ENCODE data around the gene MRPL9.
"Not testable (repeated sequence)": the region's sequence is repeated elsewhere in the genome, so short reads cannot be mapped to it uniquely, and the experiment has no call there.

MRPL9 gene

GRCh38 chr1:151783796-151784195 is 20.5 kb upstream of the MRPL9 start:
- DNase-seq (ENCODE audit: low read depth): no peak

- no peak for DNase-seq (ENCODE audit: low read depth)
Observed at GRCh38 chr1:151782741-151783140, 19.4 kb upstream of the MRPL9 start.

GRCh38 chr1:151782026-151782425 is 18.7 kb upstream of the MRPL9 start:
- DNase-seq (ENCODE audit: low read depth): not testable (repeated sequence)

GRCh38 chr1:151780736-151781135 is 17.4 kb upstream of the MRPL9 start:
- not testable (repeated sequence) for DNase-seq (ENCODE audit: low read depth)

GRCh38 chr1:151779852-151780251 is 16.6 kb upstream of the MRPL9 start:
- DNase-seq (ENCODE audit: low read depth): no peak

GRCh38 chr1:151777317-151777716 is 14.0 kb upstream of the MRPL9 start:
- DNase-seq (ENCODE audit: low read depth): no peak

- no peak for DNase-seq (ENCODE audit: low read depth)
Observed at GRCh38 chr1:151776665-151777062, 13.4 kb upstream of the MRPL9 start.

- DNase-seq (ENCODE audit: low read depth): no peak
Observed at GRCh38 chr1:151775894-151776664, 12.8 kb upstream of the MRPL9 start.

GRCh38 chr1:151774256-151774922 is 11.1 kb upstream of the MRPL9 start:
- DNase-seq (ENCODE audit: low read depth): no peak

GRCh38 chr1:151773702-151774101 is 10.4 kb upstream of the MRPL9 start:
- no peak for DNase-seq (ENCODE audit: low read depth)

GRCh38 chr1:151769270-151769669 is 6.0 kb upstream of the MRPL9 start:
- DNase-seq (ENCODE audit: low read depth): not testable (repeated sequence)

GRCh38 chr1:151768351-151769066 is 5.2 kb upstream of the MRPL9 start:
- DNase-seq (ENCODE audit: low read depth): not testable (repeated sequence)

- DNase-seq (ENCODE audit: low read depth): no peak
Observed at GRCh38 chr1:151763990-151764389, 694 bp upstream of the MRPL9 start.

- no peak for DNase-seq (ENCODE audit: low read depth)
Observed at GRCh38 chr1:151760597-151761385, 2.5 kb downstream of the MRPL9 start.

- no peak for DNase-seq (ENCODE audit: low read depth)
Observed at GRCh38 chr1:151759241-151759640, 4.1 kb downstream of the MRPL9 start.

- DNase-seq (ENCODE audit: low read depth): no peak
Observed at GRCh38 chr1:151756291-151756690, 7.0 kb downstream of the MRPL9 start.

GRCh38 chr1:151741516-151741915 is 21.8 kb downstream of the MRPL9 start:
- DNase-seq (ENCODE audit: low read depth): no peak

GRCh38 chr1:151739590-151740355 is 23.5 kb downstream of the MRPL9 start:
- DNase-seq (ENCODE audit: low read depth): no peak

- no peak for DNase-seq (ENCODE audit: low read depth)
Observed at GRCh38 chr1:151737479-151737878, 25.8 kb downstream of the MRPL9 start.

- DNase-seq (ENCODE audit: low read depth): no peak
Observed at GRCh38 chr1:151737026-151737425, 26.3 kb downstream of the MRPL9 start.

- DNase-seq (ENCODE audit: low read depth): not testable (repeated sequence)
Observed at GRCh38 chr1:151733995-151734394, 29.3 kb downstream of the MRPL9 start.
